Measurements from ENCODE around the gene CYP4F12.

CYP4F12 gene, protein sequence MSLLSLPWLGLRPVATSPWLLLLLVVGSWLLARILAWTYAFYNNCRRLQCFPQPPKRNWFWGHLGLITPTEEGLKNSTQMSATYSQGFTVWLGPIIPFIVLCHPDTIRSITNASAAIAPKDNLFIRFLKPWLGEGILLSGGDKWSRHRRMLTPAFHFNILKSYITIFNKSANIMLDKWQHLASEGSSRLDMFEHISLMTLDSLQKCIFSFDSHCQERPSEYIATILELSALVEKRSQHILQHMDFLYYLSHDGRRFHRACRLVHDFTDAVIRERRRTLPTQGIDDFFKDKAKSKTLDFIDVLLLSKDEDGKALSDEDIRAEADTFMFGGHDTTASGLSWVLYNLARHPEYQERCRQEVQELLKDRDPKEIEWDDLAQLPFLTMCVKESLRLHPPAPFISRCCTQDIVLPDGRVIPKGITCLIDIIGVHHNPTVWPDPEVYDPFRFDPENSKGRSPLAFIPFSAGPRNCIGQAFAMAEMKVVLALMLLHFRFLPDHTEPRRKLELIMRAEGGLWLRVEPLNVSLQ

DNA sequence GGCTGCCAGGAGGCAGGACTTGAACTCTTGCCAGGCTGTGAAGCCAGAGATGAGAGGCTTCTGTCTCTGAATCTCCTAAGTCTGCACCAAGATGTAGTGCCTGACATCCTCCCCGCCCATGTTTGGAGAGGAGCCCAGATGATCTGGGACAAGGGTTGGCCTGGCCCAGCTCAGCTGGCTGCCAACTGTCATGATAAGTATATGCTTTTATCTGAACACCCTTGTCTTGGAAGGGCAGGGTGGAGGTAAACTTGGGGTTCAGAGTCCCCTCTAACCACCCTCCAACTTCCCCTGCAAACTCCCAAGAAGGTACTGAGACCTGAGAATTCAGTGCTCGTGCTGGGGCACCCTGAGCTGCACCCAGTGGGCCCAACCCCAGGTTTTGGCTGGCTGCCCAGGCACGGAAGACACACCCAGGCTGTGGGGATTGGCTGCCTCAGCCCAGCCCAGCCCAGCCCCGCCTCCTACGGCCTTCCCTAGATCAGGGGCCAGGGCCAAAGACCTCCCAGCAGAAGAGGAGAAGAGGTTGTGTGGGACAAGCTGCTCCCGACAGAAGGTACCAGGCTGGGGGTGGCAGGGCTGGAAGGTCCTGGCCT, at the start of gene CYP4F12:
TSS of gene CYP4F12 (plus strand) at position 508 of the 596 bp plus-strand sequence. CDS start 443 bp downstream, outside the sequence.
- no peak for DNase-seq (ENCODE audit: low read depth, low spot score)

- no peak for DNase-seq (ENCODE audit: low read depth, low spot score)
Measured at GRCh38 chr19:15623711-15624318, 49.1 kb upstream of the CYP4F12 start.

DNA sequence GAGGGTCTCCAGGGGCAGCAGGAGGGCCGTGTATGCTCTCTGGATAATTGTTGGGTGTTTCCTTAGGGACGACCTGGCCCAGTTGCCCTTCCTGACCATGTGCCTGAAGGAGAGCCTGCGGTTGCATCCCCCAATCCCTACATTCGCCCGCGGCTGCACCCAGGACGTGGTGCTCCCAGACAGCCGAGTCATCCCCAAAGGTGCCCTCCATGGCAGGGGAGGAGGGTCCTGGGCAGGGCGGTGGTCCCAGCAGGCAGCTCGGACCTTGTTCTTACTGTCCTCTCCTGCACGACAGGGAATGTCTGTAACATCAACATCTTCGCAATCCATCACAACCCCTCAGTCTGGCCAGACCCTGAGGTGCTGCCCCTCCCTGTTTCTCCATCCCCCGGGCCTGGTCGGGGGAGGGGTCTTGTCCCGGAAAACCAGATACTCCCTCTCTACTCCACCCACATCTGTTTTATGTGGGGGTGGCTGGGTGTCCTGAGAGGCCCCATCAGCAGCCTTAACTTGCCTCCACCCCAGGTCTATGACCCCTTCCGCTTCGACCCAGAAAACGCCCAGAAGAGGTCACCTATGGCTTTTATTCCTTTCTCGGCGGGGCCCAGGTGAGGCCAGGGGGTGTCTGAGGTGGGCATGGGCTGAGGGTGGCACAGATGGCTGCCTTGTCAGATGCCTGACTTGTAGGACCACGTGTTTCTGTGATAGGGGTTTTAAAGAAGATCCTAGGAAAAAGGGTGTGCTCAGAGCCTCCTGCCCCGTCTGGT, 44.5 kb upstream of the CYP4F12 start:
- DNase-seq (ENCODE audit: low read depth, low spot score): no peak

DNA sequence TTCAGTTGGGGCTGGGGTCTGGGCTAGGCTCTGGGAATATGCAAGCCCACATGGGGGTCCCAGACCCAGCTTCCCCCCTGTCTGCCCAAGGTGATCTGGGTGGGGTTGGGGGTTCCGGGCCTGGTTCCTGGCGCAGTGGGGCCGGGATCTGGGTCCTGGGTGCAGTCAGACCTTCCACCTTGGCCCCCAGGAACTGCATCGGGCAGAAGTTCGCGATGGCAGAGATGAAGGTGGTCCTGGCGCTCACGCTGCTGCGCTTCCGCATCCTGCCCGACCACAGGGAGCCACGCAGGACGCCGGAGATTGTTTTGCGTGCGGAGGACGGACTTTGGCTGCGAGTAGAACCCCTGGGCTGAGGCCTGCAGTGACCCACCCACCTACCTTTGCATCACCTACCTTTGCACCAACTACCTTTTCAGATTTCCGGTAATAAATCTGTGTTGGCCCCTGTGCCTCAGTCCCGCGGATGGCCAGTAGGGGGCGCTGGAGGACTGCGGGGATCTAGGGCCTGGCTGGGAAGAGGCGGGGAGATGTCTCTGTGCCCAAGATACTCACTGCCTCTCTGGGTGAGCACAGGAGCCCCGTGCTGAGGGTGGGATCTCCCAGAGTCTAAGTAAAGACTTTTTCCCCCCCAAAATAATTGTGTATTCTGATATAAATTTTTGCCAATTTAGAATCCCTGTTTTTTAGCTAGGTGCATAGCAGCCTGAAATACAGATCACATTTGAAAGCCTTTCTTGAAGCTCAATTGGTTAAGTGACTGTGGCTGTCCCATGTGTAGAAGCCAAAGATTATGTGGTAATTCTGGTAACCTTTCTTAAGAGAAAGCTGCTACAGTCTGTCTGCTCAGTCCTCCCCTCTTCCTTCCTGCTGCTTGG, 43.6 kb upstream of the CYP4F12 start:
- DNase-seq (ENCODE audit: low read depth, low spot score): peak; percentile 3

GRCh38 chr19:15631817-15632216, 41.1 kb upstream of the CYP4F12 start:
- no peak for DNase-seq (ENCODE audit: low read depth, low spot score)

DNA sequence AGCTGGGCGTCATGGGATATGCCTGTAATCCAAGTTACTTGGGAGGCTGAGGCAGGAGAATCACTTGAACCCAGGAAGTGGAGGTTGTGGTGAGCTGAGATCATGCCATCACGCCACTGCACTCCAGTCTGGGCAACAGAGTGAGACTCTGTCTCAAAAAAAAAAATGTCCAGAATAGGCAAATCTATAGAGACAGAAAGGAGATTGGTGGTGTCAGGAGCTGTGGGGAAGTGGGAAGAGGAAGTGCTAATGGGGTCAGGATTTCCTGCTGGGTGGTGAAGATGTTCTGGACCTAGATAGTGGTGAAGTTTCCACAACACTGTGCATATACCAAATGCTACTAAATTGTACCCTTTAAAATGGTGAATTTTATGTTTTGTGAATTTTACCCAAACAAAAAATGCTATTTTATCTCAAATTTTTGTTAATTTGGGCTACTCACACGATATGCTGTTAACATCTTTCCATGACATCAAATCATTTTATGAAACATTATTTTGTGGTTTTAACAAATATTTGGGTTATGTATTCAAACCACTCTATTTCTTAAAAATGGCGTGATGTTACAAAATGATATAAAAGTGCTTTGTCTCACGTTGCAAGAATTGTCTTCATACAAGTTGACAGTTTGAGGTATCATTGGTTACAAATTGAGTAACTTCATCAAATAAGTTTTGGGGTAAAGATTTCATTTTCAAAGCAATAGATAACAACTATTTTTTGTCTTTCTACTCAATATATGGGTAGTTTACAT, 39.6 kb upstream of the CYP4F12 start:
- no peak for DNase-seq (ENCODE audit: low read depth, low spot score)

DNA sequence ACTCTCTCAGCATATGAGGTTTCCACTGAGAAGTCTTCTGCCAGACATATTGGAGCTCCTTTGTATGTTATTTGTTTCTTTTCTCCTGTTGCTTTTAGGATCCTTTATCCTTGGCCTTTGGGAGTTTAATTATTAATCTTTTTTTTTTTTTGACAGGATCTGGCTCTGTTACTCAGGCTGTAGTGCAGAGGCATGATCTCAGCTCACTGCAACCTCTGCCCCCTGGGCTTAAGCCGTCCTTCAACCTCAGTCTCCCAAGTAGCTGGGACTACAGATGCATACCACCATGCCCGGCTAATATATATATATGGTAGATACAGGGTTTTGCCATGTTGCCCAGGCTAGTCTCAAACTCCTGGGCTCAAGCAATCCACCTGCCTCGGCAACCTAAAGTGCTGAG, 38.8 kb upstream of the CYP4F12 start:
- DNase-seq (ENCODE audit: low read depth, low spot score): no peak

- DNase-seq (ENCODE audit: low read depth, low spot score): no peak
Measured at GRCh38 chr19:15635016-15635805, 37.7 kb upstream of the CYP4F12 start.

GRCh38 chr19:15636026-15636425, 36.9 kb upstream of the CYP4F12 start:
- DNase-seq (ENCODE audit: low read depth, low spot score): no peak

- DNase-seq (ENCODE audit: low read depth, low spot score): no peak
Measured at GRCh38 chr19:15639596-15639995, 33.3 kb upstream of the CYP4F12 start.

DNA sequence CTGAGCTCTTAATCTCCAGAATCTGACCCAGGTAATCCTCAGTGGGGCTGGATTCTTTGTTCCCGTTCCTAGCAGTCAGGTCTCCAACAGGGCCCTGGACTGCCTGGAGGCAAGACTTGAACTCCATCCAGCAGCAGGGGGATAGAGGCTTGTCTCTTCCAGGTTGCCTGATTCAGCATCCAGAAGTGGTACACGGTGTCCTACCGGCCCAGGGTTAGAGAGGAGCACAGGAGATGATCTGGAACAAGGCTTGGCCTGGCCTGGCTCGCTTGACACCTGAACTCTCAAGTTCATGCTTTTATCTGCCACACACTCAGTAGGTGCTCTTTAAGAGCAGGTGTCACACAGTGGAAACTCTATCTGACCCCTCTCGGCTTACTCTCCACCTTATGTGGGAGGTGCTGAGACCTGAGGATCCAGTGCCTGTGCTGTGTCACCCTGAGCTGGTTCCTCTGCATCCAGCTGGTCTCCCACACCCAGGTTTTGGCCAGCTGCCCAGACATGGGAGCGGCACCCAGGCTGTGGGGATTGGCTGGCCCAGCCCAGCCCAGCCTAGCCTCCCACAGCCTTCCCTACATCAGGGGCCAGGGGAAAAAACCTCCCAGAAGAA, 32.5 kb upstream of the CYP4F12 start, which contains the start of gene CYP4F3:
TSS of gene CYP4F3 (plus strand) at position 604 of the 610 bp plus-strand sequence. CDS start 519 bp downstream, outside the sequence.
- no peak for DNase-seq (ENCODE audit: low read depth, low spot score)

- DNase-seq (ENCODE audit: low read depth, low spot score): no peak
Measured at GRCh38 chr19:15640904-15641597, 31.8 kb upstream of the CYP4F12 start.

DNA sequence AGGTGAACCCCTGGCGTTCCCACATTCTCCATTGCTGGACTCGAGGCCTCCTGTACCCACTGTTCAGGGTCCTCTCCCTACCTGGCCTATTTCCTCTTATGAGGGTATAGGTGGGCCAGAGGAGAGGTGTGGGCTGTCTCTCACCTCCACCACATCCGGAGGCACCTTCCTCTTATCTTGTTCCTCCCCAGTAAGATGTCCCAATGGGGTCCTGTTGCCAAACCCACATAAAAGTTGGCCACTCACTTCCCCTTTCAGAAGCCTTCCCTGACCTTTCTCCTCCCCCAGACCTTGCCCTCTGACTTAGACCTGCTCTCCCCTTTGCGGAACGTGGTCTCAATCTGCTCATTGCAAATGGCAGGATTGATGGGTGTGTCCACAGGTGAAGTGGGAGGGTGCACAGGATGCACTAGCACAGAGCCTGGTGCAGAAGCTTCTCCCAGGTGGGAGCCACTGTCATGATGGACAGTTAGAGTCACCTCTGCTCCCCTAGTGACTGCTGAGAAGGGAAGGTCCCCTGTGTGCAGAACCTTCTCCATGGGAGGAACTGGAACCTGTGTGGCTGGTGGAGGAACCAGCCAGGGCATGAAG, 30.9 kb upstream of the CYP4F12 start:
- no peak for DNase-seq (ENCODE audit: low read depth, low spot score)

DNA sequence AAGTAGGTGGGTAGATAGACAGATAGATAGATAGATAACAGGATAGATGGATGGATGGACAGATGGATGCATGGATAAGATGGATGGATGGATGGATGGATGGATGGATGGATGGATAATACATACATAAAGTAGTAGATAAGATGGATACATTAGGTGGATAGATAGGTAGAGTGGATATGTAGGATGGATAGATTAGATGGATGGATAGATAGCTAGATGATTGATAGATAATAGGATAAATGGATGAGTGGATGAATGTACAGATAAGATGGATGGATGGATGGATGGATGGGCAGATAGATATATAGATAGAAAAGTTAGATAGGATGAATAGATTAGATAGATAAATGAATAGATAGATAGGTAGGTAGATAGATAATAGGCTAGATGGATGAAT, 30.1 kb upstream of the CYP4F12 start:
- DNase-seq (ENCODE audit: low read depth, low spot score): no peak

GRCh38 chr19:15643387-15643786, 29.5 kb upstream of the CYP4F12 start:
- no peak for DNase-seq (ENCODE audit: low read depth, low spot score)

- no peak for DNase-seq (ENCODE audit: low read depth, low spot score)
Measured at GRCh38 chr19:15644066-15644741, 28.7 kb upstream of the CYP4F12 start.

DNA sequence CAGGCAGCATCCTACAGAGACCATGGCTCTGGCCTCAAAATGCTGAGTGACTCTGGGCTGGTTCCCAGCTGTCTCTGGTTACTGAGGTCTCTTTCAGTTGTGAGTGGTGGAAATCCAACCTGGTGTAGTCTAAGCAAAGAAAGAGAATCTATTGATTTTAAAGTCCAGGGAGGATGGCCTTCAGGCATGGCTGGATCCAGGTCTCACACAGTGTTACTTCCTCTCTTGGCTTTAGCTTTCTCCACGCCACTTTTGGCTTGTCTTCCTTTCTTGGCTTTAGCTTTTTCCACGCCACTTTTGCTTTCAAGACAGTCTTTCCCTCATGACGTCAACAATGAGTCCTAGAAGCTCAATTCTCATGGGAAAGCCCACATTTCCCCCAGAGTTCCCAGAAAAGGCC, 28.1 kb upstream of the CYP4F12 start:
- DNase-seq (ENCODE audit: low read depth, low spot score): no peak

All from smooth muscle cell of the brain vasculature (primary cell).